OCI-LY1 (cell line): ENCODE data around the gene NLRP5.

Experiments used
- H2AFZ ChIP-seq: fragments of 200-600 bp; sonication (generic), shearing (Covaris generic); 2 replicates; pipeline ENCODE4 v1.6.0; 2014; ENCODE audit warnings: antibody characterized with exemption, mild to moderate bottlenecking, low read length
- H3F3A ChIP-seq: fragments of 200-600 bp; sonication (generic), shearing (Covaris generic); 2 replicates; pipeline ENCODE4 v1.6.0; 2014; ENCODE audit warnings: mild to moderate bottlenecking, antibody characterized with exemption, low read length, moderate library complexity; ENCODE audit not compliant: insufficient read depth
- H3K27ac ChIP-seq: fragments of 200-600 bp; sonication (generic); 2 replicates; pipeline ENCODE4 v1.5.1; 2014; ENCODE audit warnings: low read length, mixed run types, mild to moderate bottlenecking, low read depth; ENCODE audit not compliant: poor library complexity, severe bottlenecking
- H3K27me3 ChIP-seq: fragments of 200-600 bp; sonication (generic); 2 replicates; pipeline ENCODE4 v1.6.0; 2014; ENCODE audit warnings: antibody characterized with exemption, mild to moderate bottlenecking, low read length, moderate library complexity; ENCODE audit not compliant: insufficient read depth
- H3K36me3 ChIP-seq: fragments of 200-600 bp; sonication (generic); 2 replicates; pipeline ENCODE4 v1.6.1; 2014; ENCODE audit warnings: mild to moderate bottlenecking, antibody characterized with exemption, low read length, moderate library complexity, mixed read lengths; ENCODE audit not compliant: insufficient read depth
- H3K4me1 ChIP-seq: fragments of 200-600 bp; sonication (generic); 2 replicates; pipeline ENCODE4 v1.5.1; 2014; ENCODE audit warnings: mild to moderate bottlenecking, low read length, moderate library complexity; ENCODE audit not compliant: insufficient read depth, severe bottlenecking
- H3K4me2 ChIP-seq: fragments of 200-600 bp; sonication (generic), shearing (Covaris generic); 2 replicates; pipeline ENCODE4 v1.6.1; 2014; ENCODE audit warnings: low read length
- H3K4me3 ChIP-seq: fragments of 200-600 bp; sonication (generic); 2 replicates; pipeline ENCODE4 v1.5.1; 2014; ENCODE audit warnings: low read length, low read depth, mild to moderate bottlenecking, mixed read lengths; ENCODE audit not compliant: poor library complexity, severe bottlenecking
- H3K79me2 ChIP-seq: fragments of 200-600 bp; shearing (Covaris generic); 2 replicates; pipeline ENCODE4 v1.6.1; 2016; ENCODE audit warnings: mixed run types, low read length, mixed read lengths; ENCODE audit not compliant: insufficient read depth
- H3K9ac ChIP-seq: fragments of 200-600 bp; sonication (generic), shearing (Covaris generic); 2 replicates; pipeline ENCODE4 v1.6.1; 2014; ENCODE audit warnings: mild to moderate bottlenecking, low read length, mixed read lengths
- H3K9me2 ChIP-seq: fragments of 200-600 bp; sonication (generic), shearing (Covaris generic); 2 replicates; pipeline ENCODE4 v1.6.1; 2014; ENCODE audit warnings: low read depth, mild to moderate bottlenecking, low read length, mixed read lengths
- H3K9me3 ChIP-seq: fragments of 200-600 bp; shearing (Covaris generic); 2 replicates; pipeline ENCODE4 v1.6.1; 2014; ENCODE audit warnings: low read length, mixed read lengths
- H4K20me1 ChIP-seq: fragments of 200-600 bp; sonication (generic), shearing (Covaris generic); 2 replicates; pipeline ENCODE4 v1.6.0; 2016; ENCODE audit warnings: mild to moderate bottlenecking, low read length; ENCODE audit not compliant: insufficient read depth
- EZH2 ChIP-seq: fragments of 200-600 bp; sonication (generic), shearing (Covaris generic); IDR thresholded peaks from 2 replicates; pipeline ENCODE4 v1.8.0; 2017; ENCODE audit warnings: borderline replicate concordance, mixed run types, mild to moderate bottlenecking, antibody characterized with exemption, low read length, moderate library complexity, mixed read lengths
- TF ChIP-seq, protein P1 (sequence below): fragments of 200-600 bp; sonication (generic), shearing (Covaris generic); IDR thresholded peaks from 2 replicates; pipeline ENCODE4 v1.5.1; 2017; ENCODE audit warnings: mild to moderate bottlenecking, antibody characterized with exemption, low read length, moderate library complexity, mixed read lengths

The NLRP5 gene

DNA sequence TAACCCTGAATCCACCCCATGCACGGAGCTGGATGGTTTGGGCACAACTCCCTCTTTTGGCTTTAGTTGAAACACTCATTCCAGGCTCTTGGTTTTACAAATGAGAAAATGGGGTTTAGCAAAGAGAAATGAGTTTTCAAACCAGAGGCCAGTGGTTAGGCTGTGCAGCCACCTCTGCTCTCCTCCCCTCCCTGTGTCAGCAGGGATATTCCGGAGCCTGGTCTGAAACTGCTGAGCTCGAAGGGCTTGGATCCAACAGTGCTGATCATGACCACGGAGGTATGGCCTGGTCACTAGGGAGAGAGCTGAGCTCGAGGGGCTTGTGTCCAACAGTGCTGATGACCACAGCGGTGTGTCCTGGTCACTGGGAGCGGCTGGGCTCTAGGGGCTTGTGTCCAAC, 93.0 kb downstream of the NLRP5 start:
- TF ChIP-seq, protein P1, sequence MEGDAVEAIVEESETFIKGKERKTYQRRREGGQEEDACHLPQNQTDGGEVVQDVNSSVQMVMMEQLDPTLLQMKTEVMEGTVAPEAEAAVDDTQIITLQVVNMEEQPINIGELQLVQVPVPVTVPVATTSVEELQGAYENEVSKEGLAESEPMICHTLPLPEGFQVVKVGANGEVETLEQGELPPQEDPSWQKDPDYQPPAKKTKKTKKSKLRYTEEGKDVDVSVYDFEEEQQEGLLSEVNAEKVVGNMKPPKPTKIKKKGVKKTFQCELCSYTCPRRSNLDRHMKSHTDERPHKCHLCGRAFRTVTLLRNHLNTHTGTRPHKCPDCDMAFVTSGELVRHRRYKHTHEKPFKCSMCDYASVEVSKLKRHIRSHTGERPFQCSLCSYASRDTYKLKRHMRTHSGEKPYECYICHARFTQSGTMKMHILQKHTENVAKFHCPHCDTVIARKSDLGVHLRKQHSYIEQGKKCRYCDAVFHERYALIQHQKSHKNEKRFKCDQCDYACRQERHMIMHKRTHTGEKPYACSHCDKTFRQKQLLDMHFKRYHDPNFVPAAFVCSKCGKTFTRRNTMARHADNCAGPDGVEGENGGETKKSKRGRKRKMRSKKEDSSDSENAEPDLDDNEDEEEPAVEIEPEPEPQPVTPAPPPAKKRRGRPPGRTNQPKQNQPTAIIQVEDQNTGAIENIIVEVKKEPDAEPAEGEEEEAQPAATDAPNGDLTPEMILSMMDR: no peak
- TF ChIP-seq EZH2: no peak
- H3K27me3 ChIP-seq: peaks cover 3% of the 10 kb centered on the region; the same call in 1 of the 2 replicates
- H3K36me3 ChIP-seq: no peaks in the 10 kb centered on the region
- H3K4me2 ChIP-seq: no peak overlapping the region
- no peaks in the 10 kb centered on the region for H3K9me3 ChIP-seq
- no peak overlapping the region for H3K4me3 ChIP-seq
- H3K9ac ChIP-seq: no peak overlapping the region
- H3K27ac ChIP-seq: no peak overlapping the region
- H3F3A ChIP-seq: no peaks in the 10 kb centered on the region
- H3K4me1 ChIP-seq: peaks cover 7% of the 10 kb centered on the region
- H3K79me2 ChIP-seq: no peaks in the 10 kb centered on the region
- no peaks in the 10 kb centered on the region for H4K20me1 ChIP-seq
- H2AFZ ChIP-seq: no peak overlapping the region
- no peaks in the 10 kb centered on the region for H3K9me2 ChIP-seq

DNA sequence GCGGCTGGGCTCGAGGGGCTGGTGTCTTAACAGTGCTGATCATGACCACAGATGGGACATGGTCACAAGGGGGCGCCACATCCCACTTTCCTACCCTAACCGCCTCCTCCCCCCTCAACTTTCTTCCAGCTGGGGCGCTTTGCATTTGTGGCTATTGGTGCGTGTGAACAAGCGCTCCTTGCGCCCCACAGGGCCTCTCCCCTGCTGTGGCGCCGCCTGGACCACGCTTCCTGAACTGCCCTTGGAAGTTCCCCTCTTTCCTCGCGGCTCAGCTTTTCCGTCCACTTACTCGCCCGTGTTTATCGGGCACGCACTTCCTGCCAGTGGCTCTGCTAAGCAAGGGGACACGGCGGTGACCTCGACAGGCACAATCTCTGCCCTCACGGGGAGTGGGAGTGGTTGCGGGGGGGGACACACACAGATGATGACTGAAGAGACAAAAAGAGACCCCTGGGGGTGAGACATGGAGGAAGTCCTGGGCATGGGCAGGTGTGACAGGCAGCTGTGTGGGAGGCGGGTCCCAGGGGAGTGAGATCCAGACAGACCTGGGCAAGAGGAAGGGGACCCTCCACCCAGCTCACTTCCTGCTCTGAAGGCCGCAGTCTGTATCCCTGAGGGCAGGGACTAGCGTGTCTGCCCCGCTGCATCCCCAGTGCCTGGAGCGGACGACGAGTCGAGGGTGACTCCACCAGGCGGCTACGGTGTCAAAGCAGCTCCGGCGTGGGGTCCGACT, 94.3 kb downstream of the NLRP5 start:
- Histone ChIP-seq H3K4me1 (peaks cover 7% of the 10 kb centered on the region), H3K4me3 (peak overlapping the region; percentile 59), H2AFZ (no peak overlapping the region), H3K27ac (no peak overlapping the region), H3F3A (no peaks in the 10 kb centered on the region), H3K79me2 (no peaks in the 10 kb centered on the region), H3K27me3 (peaks cover 3% of the 10 kb centered on the region; the same call in 1 of the 2 replicates), H3K9ac (peak overlapping the region; percentile 46; the same call in 1 of the 2 replicates), H3K4me2 (peak overlapping the region; percentile 88), H3K9me2 (no peaks in the 10 kb centered on the region), H3K9me3 (no peaks in the 10 kb centered on the region), H4K20me1 (no peaks in the 10 kb centered on the region), H3K36me3 (no peaks in the 10 kb centered on the region; the same call in 1 of the 2 replicates)
- TF ChIP-seq, protein P1: peak; percentile 58
- TF ChIP-seq EZH2: no peak

DNA sequence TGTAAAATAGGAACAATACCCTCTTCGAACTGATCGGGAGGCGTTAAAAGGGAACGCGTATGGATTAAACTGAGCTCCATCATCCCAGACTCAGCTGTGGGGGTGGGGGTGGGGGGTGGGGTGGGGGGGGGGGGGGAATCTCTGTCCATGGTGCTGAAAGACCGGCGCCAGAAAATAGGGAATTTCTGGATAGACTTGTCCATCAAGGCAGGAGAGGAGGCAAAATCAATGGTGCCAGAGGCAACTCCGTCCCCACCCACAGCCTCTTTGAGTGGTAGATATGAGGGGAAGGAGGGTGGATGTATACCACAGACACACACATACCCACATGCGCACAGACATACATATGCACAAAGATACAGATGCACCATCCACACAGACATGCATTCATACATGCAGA, 97.1 kb downstream of the NLRP5 start:
- Histone ChIP-seq H3K9ac (no peak overlapping the region), H4K20me1 (no peaks in the 10 kb centered on the region), H3K36me3 (peaks cover 2% of the 10 kb centered on the region; the same call in 1 of the 2 replicates), H3K27ac (no peak overlapping the region), H2AFZ (no peak overlapping the region), H3K27me3 (no peaks in the 10 kb centered on the region), H3K79me2 (no peaks in the 10 kb centered on the region), H3K9me2 (no peaks in the 10 kb centered on the region), H3K4me3 (no peak overlapping the region), H3K4me1 (peaks cover 7% of the 10 kb centered on the region), H3K4me2 (no peak overlapping the region), H3K9me3 (no peaks in the 10 kb centered on the region), H3F3A (no peaks in the 10 kb centered on the region)
- TF ChIP-seq, protein P1: no peak
- no peak for TF ChIP-seq EZH2
